Neuron (in vitro differentiated cells): Measurements from ENCODE around the gene TM7SF3.

ENCODE experiments used
- H2AFZ ChIP-seq: one replicate; pipeline ENCODE4 v1.6.1; 2013; ENCODE audit warnings: low read depth, mild to moderate bottlenecking, inconsistent platforms, low read length, moderate library complexity
- H3K27me3 ChIP-seq: one replicate; pipeline ENCODE4 v1.6.1; 2013; ENCODE audit warnings: low read length; ENCODE audit not compliant: insufficient read depth
- H3K36me3 ChIP-seq: one replicate; pipeline ENCODE4 v1.6.1; 2013; ENCODE audit warnings: low read length; ENCODE audit not compliant: insufficient read depth
- H3K4me1 ChIP-seq: one replicate; pipeline ENCODE4 v1.6.1; 2013; ENCODE audit warnings: low read length; ENCODE audit not compliant: insufficient read depth
- H3K4me3 ChIP-seq: 2 replicates; pipeline ENCODE4 v1.5.1; 2013; ENCODE audit warnings: mild to moderate bottlenecking, low read length, moderate library complexity
- H3K9me3 ChIP-seq: one replicate; pipeline ENCODE4 v1.6.1; 2013; ENCODE audit warnings: low read length

Gene TM7SF3

GRCh38 chr12:26948309-26948708 lies 65.9 kb downstream of the TM7SF3 start:
- Histone ChIP-seq H3K36me3 (no peaks in the 10 kb centered on the region), H3K4me3 (no peak overlapping the region), H3K9me3 (peaks cover 2% of the 10 kb centered on the region), H3K4me1 (no peaks in the 10 kb centered on the region), H3K27me3 (no peaks in the 10 kb centered on the region), H2AFZ (no peak overlapping the region)

GRCh38 chr12:26941215-26941594 lies 73.0 kb downstream of the TM7SF3 start:
- H3K4me1 ChIP-seq, result peaks cover 30% of the 10 kb centered on the region
- no peaks in the 10 kb centered on the region for H3K9me3 ChIP-seq
- H3K4me3 ChIP-seq, result no peak overlapping the region
- no peak overlapping the region for H2AFZ ChIP-seq
- H3K36me3 ChIP-seq, result no peaks in the 10 kb centered on the region
- no peaks in the 10 kb centered on the region for H3K27me3 ChIP-seq

GRCh38 chr12:26940516-26941214 lies 73.5 kb downstream of the TM7SF3 start:
- peaks cover 35% of the 10 kb centered on the region for H3K4me1 ChIP-seq
- H3K36me3 ChIP-seq, result no peaks in the 10 kb centered on the region
- H3K4me3 ChIP-seq, result no peak overlapping the region
- H2AFZ ChIP-seq, result no peak overlapping the region
- H3K9me3 ChIP-seq, result no peaks in the 10 kb centered on the region
- no peaks in the 10 kb centered on the region for H3K27me3 ChIP-seq

DNA sequence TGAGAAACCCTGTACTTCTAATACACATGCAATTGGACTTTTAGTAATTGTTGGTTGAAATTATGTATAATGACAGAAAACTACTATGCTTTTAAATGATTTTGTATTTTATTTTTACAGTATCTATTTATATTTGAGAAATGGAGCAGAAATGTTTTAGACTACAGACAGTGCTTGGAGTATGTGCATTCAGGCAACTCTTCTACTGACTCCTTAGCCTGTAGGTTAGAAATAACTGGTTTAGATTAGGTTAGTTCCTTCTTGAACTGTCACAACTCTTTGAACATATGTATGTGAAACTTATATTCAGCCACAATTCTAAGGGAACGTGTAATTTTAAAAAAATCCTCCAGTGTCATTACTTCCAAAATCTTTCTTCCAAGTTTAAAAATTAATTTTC lies 74.2 kb downstream of the TM7SF3 start:
- H3K4me3 ChIP-seq, result peak overlapping the region; percentile 87
- H3K27me3 ChIP-seq, result no peaks in the 10 kb centered on the region
- H3K36me3 ChIP-seq, result no peaks in the 10 kb centered on the region
- no peak overlapping the region for H2AFZ ChIP-seq
- peaks cover 36% of the 10 kb centered on the region for H3K4me1 ChIP-seq
- no peaks in the 10 kb centered on the region for H3K9me3 ChIP-seq

DNA sequence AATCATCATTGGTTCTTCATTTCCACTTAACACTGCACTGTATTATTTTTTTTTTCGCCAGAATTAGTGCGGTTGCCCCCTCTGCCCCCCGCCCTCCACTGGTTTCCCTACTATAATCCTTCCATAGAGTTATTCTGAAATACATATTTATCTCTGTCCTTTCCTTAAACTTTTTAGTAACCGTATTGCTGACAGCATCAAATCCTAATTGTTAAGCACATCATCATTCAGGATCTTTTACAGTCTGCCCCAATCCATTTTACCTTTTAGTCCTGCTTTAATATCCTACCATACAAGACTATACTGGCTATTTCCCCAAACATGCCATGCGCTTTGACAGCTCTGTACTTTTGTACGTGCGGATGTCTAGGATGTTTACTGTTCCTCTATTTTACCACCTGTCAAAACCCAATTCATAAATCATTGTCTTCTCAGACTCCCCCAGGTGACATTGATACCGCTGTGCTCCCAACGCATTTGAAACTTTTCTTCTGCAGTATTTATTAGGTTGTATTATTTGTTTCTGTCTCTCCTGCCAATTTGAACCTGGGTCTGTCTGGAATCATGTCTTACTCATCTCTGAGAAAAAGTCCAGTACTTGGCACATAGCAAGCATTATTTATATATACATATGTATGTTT lies 74.9 kb downstream of the TM7SF3 start:
- Histone ChIP-seq H3K4me1 (peaks cover 37% of the 10 kb centered on the region), H3K4me3 (peak overlapping the region; percentile 87), H3K27me3 (no peaks in the 10 kb centered on the region)

GRCh38 chr12:26938701-26939062 lies 75.5 kb downstream of the TM7SF3 start:
- Histone ChIP-seq H3K4me1 (peaks cover 37% of the 10 kb centered on the region), H3K4me3 (peak overlapping the region; percentile 87), H3K9me3 (no peaks in the 10 kb centered on the region), H3K36me3 (no peaks in the 10 kb centered on the region), H2AFZ (peak overlapping the region; percentile 50), H3K27me3 (no peaks in the 10 kb centered on the region)

More for the DNA sequence above, 74.9 kb downstream of the TM7SF3 start:
- Histone ChIP-seq H3K9me3 (no peaks in the 10 kb centered on the region), H2AFZ (no peak overlapping the region), H3K36me3 (no peaks in the 10 kb centered on the region)

DNA sequence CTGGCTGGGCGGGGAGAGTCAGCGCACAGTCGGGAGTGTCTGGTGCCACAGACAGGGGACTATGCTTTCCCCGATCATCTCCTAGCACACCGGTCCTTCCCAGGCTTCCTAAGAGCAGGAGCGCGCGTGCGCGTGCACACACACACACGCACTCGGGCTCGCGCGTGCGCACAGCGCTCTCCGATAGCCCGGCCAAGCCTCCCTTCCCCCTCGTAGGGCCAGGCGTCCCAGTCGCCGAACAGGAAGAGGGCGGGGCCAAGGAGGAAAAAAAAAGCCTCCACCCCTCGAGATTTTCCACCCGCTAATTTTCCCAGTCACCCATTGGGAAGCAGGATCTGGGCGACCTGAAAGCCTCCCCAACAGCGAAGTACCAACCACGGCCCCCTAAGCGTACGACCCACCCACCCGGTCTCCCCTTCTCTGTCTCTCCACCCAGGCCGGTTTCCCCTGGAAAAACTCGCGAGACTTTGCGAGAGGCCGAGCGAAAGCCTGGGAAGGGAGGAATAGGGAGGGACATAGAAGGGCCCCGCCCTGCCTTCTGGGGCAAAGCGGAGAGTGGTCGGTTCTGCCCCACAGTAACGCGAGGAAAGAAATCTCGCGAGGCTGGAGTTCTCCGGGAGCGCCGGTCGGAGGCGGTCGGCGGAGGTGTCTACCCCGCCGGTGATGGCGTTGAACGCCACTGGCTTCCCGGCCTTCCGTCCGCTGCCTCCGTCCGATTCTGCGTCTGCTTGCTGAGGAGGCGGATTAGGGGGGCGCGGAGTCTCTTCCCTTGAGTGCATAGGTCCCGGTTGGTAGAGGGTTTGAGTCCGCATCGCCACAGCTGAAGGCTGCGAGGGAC lies 76.1 kb downstream of the TM7SF3 start, which contains the start of the genes FGFR1OP2 and INTS13:
FGFR1OP2 (plus strand) TSS at position 608 of the 838 bp plus-strand sequence. CDS start 15,689 bp downstream, outside the sequence.
INTS13 (minus strand) TSS at position 119 of the 838 bp plus-strand sequence. CDS start 1,178 bp downstream, outside the sequence.
- H3K36me3 ChIP-seq, result no peaks in the 10 kb centered on the region
- H2AFZ ChIP-seq, result peak within 1 kb of the TSS; percentile 50
- no peaks in the 10 kb centered on the region for H3K9me3 ChIP-seq
- H3K4me3 ChIP-seq, result peak within 1 kb of the TSS; percentile 87
- H3K27me3 ChIP-seq, result no peaks in the 10 kb centered on the region
- H3K4me1 ChIP-seq, result peaks cover 37% of the 10 kb centered on the region

DNA sequence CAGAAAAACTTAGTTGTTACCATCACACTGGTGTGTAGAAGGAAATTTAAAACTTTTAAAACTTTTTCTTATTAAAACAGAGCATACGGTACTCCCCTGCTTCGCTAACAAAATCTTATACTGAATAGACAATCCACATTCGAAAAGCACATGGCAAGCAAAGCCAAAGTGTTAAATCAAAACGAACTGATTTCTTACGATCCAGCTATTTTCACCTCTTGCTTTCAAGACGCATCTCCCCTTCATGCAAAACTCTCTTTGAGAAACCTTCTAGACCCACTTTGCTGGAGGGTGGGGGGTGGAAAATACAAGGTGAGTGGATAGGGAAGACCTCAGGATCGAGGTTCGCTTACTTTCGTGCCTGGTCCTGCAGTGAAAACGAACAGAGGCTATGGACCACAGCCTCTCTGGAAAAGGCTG lies 76.7 kb downstream of the TM7SF3 start:
- no peaks in the 10 kb centered on the region for H3K9me3 ChIP-seq
- peaks cover 37% of the 10 kb centered on the region for H3K4me1 ChIP-seq
- peak overlapping the region; percentile 29 for H2AFZ ChIP-seq
- H3K36me3 ChIP-seq, result no peaks in the 10 kb centered on the region
- H3K27me3 ChIP-seq, result no peaks in the 10 kb centered on the region
- H3K4me3 ChIP-seq, result peak overlapping the region; percentile 87

- Histone ChIP-seq H2AFZ (peak overlapping the region; percentile 29), H3K36me3 (no peaks in the 10 kb centered on the region), H3K27me3 (no peaks in the 10 kb centered on the region), H3K4me1 (peaks cover 37% of the 10 kb centered on the region), H3K4me3 (peak overlapping the region; percentile 87), H3K9me3 (no peaks in the 10 kb centered on the region)
Measured at GRCh38 chr12:26936559-26937442, 77.4 kb downstream of the TM7SF3 start.

DNA sequence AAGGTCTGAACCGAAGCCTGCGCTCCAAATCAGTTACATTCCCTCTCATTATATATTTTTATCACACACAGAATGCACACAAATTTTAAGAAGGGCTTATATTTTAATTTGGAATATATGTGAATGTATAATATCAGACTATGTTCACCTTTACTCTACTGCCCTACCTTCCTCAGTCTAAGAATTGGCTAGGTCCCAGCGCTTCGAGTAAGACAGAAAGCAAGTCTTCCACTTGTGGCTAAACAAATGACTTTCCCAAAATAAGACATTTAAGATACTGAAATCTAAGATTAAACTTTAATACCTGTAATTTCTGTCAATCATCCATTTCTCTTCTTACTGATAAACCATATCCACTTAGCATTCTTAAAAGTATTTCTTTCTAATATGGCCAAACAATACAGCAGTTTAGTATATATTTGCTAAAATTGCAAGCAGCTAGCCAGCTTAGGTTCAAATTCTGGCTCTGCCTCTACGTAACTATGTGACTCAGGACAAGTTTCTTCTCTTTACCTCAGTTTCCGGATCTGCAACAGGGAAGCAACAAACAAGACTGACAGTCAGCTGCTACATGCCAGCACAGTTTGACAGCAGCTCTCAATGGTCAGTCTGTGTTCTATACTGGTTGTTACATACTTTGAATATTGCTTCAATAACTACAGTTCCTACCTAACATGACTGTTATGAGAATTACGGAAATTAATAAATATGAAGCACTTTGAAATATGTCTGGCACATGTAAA lies 78.4 kb downstream of the TM7SF3 start:
- no peaks in the 10 kb centered on the region for H3K27me3 ChIP-seq
- no peaks in the 10 kb centered on the region for H3K9me3 ChIP-seq
- no peaks in the 10 kb centered on the region for H3K36me3 ChIP-seq
- peaks cover 31% of the 10 kb centered on the region for H3K4me1 ChIP-seq
- no peak overlapping the region for H2AFZ ChIP-seq
- peak overlapping the region; percentile 87 for H3K4me3 ChIP-seq

GRCh38 chr12:26929590-26929989 lies 84.6 kb downstream of the TM7SF3 start:
- Histone ChIP-seq H3K27me3 (no peaks in the 10 kb centered on the region), H3K36me3 (peaks cover 26% of the 10 kb centered on the region), H3K9me3 (no peaks in the 10 kb centered on the region), H3K4me1 (no peaks in the 10 kb centered on the region), H2AFZ (no peak overlapping the region), H3K4me3 (no peak overlapping the region)

GRCh38 chr12:26928661-26929060 lies 85.5 kb downstream of the TM7SF3 start:
- Histone ChIP-seq H3K36me3 (peaks cover 28% of the 10 kb centered on the region), H3K9me3 (no peaks in the 10 kb centered on the region), H3K4me3 (no peak overlapping the region), H3K27me3 (no peaks in the 10 kb centered on the region), H3K4me1 (no peaks in the 10 kb centered on the region), H2AFZ (no peak overlapping the region)
